ENCODE data around the gene FFAR3. TPM values are rescaled to one million over a fixed set of nuclear protein-coding genes. Genes with fewer than 3 reads are reported as not detected.

FFAR3 gene
- total and polyA plus RNA-seq, 2 experiments from 2014 or later = 0.21 TPM; not detected in 1

- no peak overlapping the region for H3K4me3 ChIP-seq
- H3K9me3 ChIP-seq (ENCODE audit: low read depth) = no peaks in the 10 kb centered on the region
- no peak for DNase-seq (ENCODE audit: low read depth in 1 of 2, low spot score in 1 of 2)
- no peak overlapping the region for H3K27ac ChIP-seq
- no peaks in the 10 kb centered on the region for H3K27me3 ChIP-seq
- TF ChIP-seq CTCF (IDR thresholded peaks at IDR 0.05; ENCODE audit: low read depth, low read length) = no peak
- H3K36me3 ChIP-seq = no peaks in the 10 kb centered on the region
- H3K4me1 ChIP-seq (ENCODE audit: low read depth) = no peaks in the 10 kb centered on the region
These were observed 20.3 kb upstream of the FFAR3 start for GRCh38 chr19:35337984-35338296.

GRCh38 chr19:35340431-35340830, 17.8 kb upstream of the FFAR3 start:
- H3K9me3 ChIP-seq (ENCODE audit: low read depth) = no peaks in the 10 kb centered on the region
- no peaks in the 10 kb centered on the region for H3K27me3 ChIP-seq
- no peak overlapping the region for H3K27ac ChIP-seq
- H3K4me1 ChIP-seq (ENCODE audit: low read depth) = no peaks in the 10 kb centered on the region
- no peak for DNase-seq (ENCODE audit: low read depth in 1 of 2, low spot score in 1 of 2)
- H3K4me3 ChIP-seq = no peak overlapping the region
- H3K36me3 ChIP-seq = no peaks in the 10 kb centered on the region
- TF ChIP-seq CTCF (IDR thresholded peaks at IDR 0.05; ENCODE audit: low read depth, low read length) = no peak

GRCh38 chr19:35341006-35341405, 17.3 kb upstream of the FFAR3 start:
- no peak for DNase-seq (ENCODE audit: low read depth in 1 of 2, low spot score in 1 of 2)
- H3K4me3 ChIP-seq = no peak overlapping the region
- no peaks in the 10 kb centered on the region for H3K27me3 ChIP-seq
- H3K36me3 ChIP-seq = no peaks in the 10 kb centered on the region
- TF ChIP-seq CTCF (IDR thresholded peaks at IDR 0.05; ENCODE audit: low read depth, low read length) = no peak
- no peaks in the 10 kb centered on the region for H3K9me3 ChIP-seq (ENCODE audit: low read depth)
- no peak overlapping the region for H3K27ac ChIP-seq
- no peaks in the 10 kb centered on the region for H3K4me1 ChIP-seq (ENCODE audit: low read depth)

- H3K4me3 ChIP-seq = no peak overlapping the region
- DNase-seq (ENCODE audit: low read depth in 1 of 2, low spot score in 1 of 2) = no peak
- no peaks in the 10 kb centered on the region for H3K4me1 ChIP-seq (ENCODE audit: low read depth)
- no peaks in the 10 kb centered on the region for H3K27me3 ChIP-seq
- no peak for TF ChIP-seq CTCF (IDR thresholded peaks at IDR 0.05; ENCODE audit: low read depth, low read length)
- H3K9me3 ChIP-seq (ENCODE audit: low read depth) = no peaks in the 10 kb centered on the region
- no peak overlapping the region for H3K27ac ChIP-seq
- no peaks in the 10 kb centered on the region for H3K36me3 ChIP-seq
These were observed 16.6 kb upstream of the FFAR3 start for GRCh38 chr19:35341565-35342225.

- H3K4me3 ChIP-seq = no peak overlapping the region
- H3K36me3 ChIP-seq = no peaks in the 10 kb centered on the region
- H3K27me3 ChIP-seq = no peaks in the 10 kb centered on the region
- H3K4me1 ChIP-seq (ENCODE audit: low read depth) = no peaks in the 10 kb centered on the region
- no peak overlapping the region for H3K27ac ChIP-seq
- H3K9me3 ChIP-seq (ENCODE audit: low read depth) = no peaks in the 10 kb centered on the region
- no peak for TF ChIP-seq CTCF (IDR thresholded peaks at IDR 0.05; ENCODE audit: low read depth, low read length)
- no peak for DNase-seq (ENCODE audit: low read depth in 1 of 2, low spot score in 1 of 2)
These were observed 15.8 kb upstream of the FFAR3 start for GRCh38 chr19:35342430-35342829.
